ENCODE measurements around the gene GPATCH8.

DNA sequence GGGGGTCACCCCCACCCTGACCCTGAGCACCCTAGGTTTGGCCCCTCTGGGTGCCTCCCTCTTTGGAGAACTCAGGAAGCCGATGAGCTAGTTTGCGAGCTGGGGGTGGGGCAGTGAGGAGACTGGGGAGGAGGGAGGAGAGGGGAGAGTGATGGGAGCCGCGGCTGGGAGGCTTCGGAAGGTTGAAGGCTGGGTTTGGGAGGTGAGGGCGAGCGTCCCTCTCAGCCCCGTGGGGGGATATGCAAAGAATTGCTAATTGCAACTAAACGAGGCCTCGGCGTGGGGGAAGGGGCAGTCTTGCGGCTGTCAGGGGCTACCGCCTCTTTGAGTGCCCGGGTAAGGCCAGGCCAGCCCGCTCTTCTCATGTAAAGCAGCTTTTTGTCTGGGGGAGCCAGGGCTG is 36.5 kb upstream of the GPATCH8 start:
- TF ChIP-seq, protein P1, sequence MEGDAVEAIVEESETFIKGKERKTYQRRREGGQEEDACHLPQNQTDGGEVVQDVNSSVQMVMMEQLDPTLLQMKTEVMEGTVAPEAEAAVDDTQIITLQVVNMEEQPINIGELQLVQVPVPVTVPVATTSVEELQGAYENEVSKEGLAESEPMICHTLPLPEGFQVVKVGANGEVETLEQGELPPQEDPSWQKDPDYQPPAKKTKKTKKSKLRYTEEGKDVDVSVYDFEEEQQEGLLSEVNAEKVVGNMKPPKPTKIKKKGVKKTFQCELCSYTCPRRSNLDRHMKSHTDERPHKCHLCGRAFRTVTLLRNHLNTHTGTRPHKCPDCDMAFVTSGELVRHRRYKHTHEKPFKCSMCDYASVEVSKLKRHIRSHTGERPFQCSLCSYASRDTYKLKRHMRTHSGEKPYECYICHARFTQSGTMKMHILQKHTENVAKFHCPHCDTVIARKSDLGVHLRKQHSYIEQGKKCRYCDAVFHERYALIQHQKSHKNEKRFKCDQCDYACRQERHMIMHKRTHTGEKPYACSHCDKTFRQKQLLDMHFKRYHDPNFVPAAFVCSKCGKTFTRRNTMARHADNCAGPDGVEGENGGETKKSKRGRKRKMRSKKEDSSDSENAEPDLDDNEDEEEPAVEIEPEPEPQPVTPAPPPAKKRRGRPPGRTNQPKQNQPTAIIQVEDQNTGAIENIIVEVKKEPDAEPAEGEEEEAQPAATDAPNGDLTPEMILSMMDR (IDR thresholded peaks at IDR 0.05 in 2 of 3, conservative IDR thresholded peaks at IDR 0.05 in 1 of 3; ENCODE audit: control insufficient read depth in 2 of 3, extremely low read depth in 1 of 3, insufficient read depth in 1 of 3, low read depth in 3 of 3, low read length in 3 of 3), result no peak
- no peak for TF ChIP-seq TCF12 (IDR thresholded peaks at IDR 0.05; ENCODE audit: low read depth, low read length)
- TF ChIP-seq CBX5 (IDR thresholded peaks at IDR 0.05; ENCODE audit: low read depth), result no peak
- no peak for TF ChIP-seq RBBP5 (conservative IDR thresholded peaks at IDR 0.05)
- no peak for TF ChIP-seq KDM1A (IDR thresholded peaks at IDR 0.05; ENCODE audit: borderline replicate concordance)
- no peak for TF ChIP-seq TCF7 (IDR thresholded peaks at IDR 0.05; ENCODE audit: borderline replicate concordance)
- no peak for TF ChIP-seq SIN3A (IDR thresholded peaks at IDR 0.05; ENCODE audit: low read depth, low read length)
- TF ChIP-seq, protein P2, sequence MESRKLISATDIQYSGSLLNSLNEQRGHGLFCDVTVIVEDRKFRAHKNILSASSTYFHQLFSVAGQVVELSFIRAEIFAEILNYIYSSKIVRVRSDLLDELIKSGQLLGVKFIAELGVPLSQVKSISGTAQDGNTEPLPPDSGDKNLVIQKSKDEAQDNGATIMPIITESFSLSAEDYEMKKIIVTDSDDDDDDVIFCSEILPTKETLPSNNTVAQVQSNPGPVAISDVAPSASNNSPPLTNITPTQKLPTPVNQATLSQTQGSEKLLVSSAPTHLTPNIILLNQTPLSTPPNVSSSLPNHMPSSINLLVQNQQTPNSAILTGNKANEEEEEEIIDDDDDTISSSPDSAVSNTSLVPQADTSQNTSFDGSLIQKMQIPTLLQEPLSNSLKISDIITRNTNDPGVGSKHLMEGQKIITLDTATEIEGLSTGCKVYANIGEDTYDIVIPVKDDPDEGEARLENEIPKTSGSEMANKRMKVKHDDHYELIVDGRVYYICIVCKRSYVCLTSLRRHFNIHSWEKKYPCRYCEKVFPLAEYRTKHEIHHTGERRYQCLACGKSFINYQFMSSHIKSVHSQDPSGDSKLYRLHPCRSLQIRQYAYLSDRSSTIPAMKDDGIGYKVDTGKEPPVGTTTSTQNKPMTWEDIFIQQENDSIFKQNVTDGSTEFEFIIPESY (IDR thresholded peaks at IDR 0.05), result no peak
- TF ChIP-seq, protein P3, sequence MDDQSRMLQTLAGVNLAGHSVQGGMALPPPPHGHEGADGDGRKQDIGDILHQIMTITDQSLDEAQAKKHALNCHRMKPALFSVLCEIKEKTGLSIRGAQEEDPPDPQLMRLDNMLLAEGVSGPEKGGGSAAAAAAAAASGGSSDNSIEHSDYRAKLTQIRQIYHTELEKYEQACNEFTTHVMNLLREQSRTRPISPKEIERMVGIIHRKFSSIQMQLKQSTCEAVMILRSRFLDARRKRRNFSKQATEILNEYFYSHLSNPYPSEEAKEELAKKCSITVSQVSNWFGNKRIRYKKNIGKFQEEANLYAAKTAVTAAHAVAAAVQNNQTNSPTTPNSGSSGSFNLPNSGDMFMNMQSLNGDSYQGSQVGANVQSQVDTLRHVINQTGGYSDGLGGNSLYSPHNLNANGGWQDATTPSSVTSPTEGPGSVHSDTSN (IDR thresholded peaks at IDR 0.05; ENCODE audit: insufficient replicate concordance, low read depth, low read length), result no peak
- TF ChIP-seq SREBF1 (IDR thresholded peaks at IDR 0.05; ENCODE audit: low read length), result no peak

Measured in GM12878 (cell line).